ENCODE results near the gene TMEM213. TPM values are rescaled to one million over a fixed set of nuclear protein-coding genes. Genes with fewer than 3 reads are reported as not detected.
A peak's percentile ranks its signal among the peaks of the same experiment; 100 is the strongest.

TMEM213 gene
- total and polyA plus RNA-seq, 9 of the 15 experiments (the other 6 are each of a cell fraction or from before 2014, with no cell fraction given): not detected

DNA sequence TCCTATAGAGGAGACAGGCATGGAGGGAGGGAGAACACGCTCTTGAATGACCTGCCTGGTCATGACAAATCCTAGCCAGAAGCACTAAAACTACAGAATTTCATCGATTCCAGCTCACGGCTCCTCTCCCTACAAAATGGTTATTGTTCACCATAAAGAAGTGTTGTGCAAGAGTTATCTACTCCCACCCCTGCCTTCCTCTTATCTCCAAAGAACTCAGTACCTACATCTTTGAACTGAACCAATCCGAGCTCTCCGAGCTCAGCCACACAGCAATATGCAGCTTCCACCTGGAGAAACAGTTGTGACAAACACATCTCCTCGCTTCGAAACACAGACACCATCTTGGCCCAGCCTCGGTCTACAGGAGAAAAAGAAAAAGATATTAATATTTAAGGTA, 26.9 kb upstream of the TMEM213 start:
- peak; percentile 26 for FAIRE-seq
- Histone ChIP-seq H3K4me3 (no peak overlapping the region), H3K9me3 (replicated peaks; ENCODE audit: control insufficient read depth, insufficient read depth, low read depth, low read length) (no peaks in the 10 kb centered on the region), H2AFZ (ENCODE audit: low read depth, low read length) (no peak overlapping the region), H3K4me1 (replicated peaks in 1 of 2; ENCODE audit: control insufficient read depth in 2 of 2, insufficient read depth in 2 of 2, low read length in 2 of 2) (no peaks in the 10 kb centered on the region; a peak in 1 of 5 replicates), H3K27ac (ENCODE audit: extremely low read depth, low read depth, low read length) (no peak overlapping the region), H3K79me2 (ENCODE audit: control insufficient read depth, insufficient read depth, low read length) (no peaks in the 10 kb centered on the region), H3K36me3 (ENCODE audit: control insufficient read depth, insufficient read depth, low read length) (no peaks in the 10 kb centered on the region), H3K9ac (ENCODE audit: insufficient read depth in 1 of 2, low read depth in 2 of 2, low read length in 2 of 2) (no peak overlapping the region), H4K20me1 (replicated peaks; ENCODE audit: control insufficient read depth, insufficient read depth, low read length) (no peaks in the 10 kb centered on the region), H3K27me3 (ENCODE audit: control insufficient read depth in 2 of 2, insufficient read depth in 2 of 2, low read length in 2 of 2) (peaks cover 6 to 31% of the 10 kb centered on the region in 2 experiments; a peak in 3 of 5 replicates), H3K9me1 (ENCODE audit: control insufficient read depth, insufficient read depth, low read length) (no peaks in the 10 kb centered on the region), H3K4me2 (ENCODE audit: insufficient read depth, low read length) (no peak overlapping the region)
- BruUV-seq (replicated peaks): no TSS peak
- TF ChIP-seq CEBPG (CRISPR knock-in tag; IDR thresholded peaks at IDR 0.05) (no peak), CEBPG (tag; conservative IDR thresholded peaks at IDR 0.05 in 1 of 2, IDR thresholded peaks at IDR 0.05 in 1 of 2) (peak; percentile 65 to 69), CEBPB (tag; IDR thresholded peaks at IDR 0.05) (peak; percentile 90), JUN (IDR thresholded peaks at IDR 0.05; ENCODE audit: borderline replicate concordance, low read depth, low read length) (no peak), JUN (CRISPR knock-in tag; IDR thresholded peaks at IDR 0.05; ENCODE audit: borderline replicate concordance) (no peak), HSF4 (CRISPR knock-in tag; IDR thresholded peaks at IDR 0.05; ENCODE audit: borderline replicate concordance) (no peak)
- TF ChIP-seq, protein P1, sequence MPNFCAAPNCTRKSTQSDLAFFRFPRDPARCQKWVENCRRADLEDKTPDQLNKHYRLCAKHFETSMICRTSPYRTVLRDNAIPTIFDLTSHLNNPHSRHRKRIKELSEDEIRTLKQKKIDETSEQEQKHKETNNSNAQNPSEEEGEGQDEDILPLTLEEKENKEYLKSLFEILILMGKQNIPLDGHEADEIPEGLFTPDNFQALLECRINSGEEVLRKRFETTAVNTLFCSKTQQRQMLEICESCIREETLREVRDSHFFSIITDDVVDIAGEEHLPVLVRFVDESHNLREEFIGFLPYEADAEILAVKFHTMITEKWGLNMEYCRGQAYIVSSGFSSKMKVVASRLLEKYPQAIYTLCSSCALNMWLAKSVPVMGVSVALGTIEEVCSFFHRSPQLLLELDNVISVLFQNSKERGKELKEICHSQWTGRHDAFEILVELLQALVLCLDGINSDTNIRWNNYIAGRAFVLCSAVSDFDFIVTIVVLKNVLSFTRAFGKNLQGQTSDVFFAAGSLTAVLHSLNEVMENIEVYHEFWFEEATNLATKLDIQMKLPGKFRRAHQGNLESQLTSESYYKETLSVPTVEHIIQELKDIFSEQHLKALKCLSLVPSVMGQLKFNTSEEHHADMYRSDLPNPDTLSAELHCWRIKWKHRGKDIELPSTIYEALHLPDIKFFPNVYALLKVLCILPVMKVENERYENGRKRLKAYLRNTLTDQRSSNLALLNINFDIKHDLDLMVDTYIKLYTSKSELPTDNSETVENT (CRISPR knock-in tag; IDR thresholded peaks at IDR 0.05): no peak
- intact Hi-C loops (cut with micrococcal nuclease) (no loop called here), in situ Hi-C loops (cut with MboI) (no loop called here)
- DNase-seq (ENCODE audit: extremely low read depth in 1 of 4, low spot score in 3 of 4): no peak
- ChIA-PET CTCF (ENCODE audit: low intra/inter-chr PET ratio) (interaction anchor here (0.7 kb wide), 1 partner anchor 11 kb away, joined by 4 read pairs; no protein-coding TSS in a partner anchor), POLR2A (no interaction called here)
- no peak; the same call in 2 of the 3 replicates for ATAC-seq
- WGBS (ENCODE audit: insufficient coverage, low coverage, missing lambda C conversion rate): 2% methylated on average over 8 of the region's 8 CpGs
